NB4 (cell line): ENCODE measurements around the gene TNFRSF6B.

Source experiments
- DNase-seq: peaks from one replicate; pipeline ENCODE4 v3.0.0; 2010; ENCODE audit warnings: low read depth
- H3K4me3 ChIP-seq: one replicate; pipeline ENCODE4 v1.5.1; 2011; ENCODE audit warnings: mild to moderate bottlenecking, low read depth, low read length, moderate library complexity
- CTCF ChIP-seq: IDR thresholded peaks from one replicate; pipeline ENCODE4 v1.5.1; 2012; ENCODE audit warnings: low read depth, low read length
- MAX ChIP-seq: IDR thresholded peaks from 2 replicates; pipeline ENCODE4 v1.6.1; 2011; ENCODE audit warnings: low read depth, low read length
- MYC ChIP-seq: IDR thresholded peaks from 2 replicates; pipeline ENCODE4 v1.6.1; 2011; ENCODE audit warnings: low read depth, low read length
- POLR2A ChIP-seq: IDR thresholded peaks from 2 replicates; pipeline ENCODE4 v1.6.1; 2011; ENCODE audit warnings: mild to moderate bottlenecking; ENCODE audit not compliant: insufficient read length; ENCODE audit errors: extremely low read depth

The TNFRSF6B gene

GRCh38 chr20:63701329-63702035 is 5.0 kb downstream of the TNFRSF6B start:
- no peak for DNase-seq
- no peak for TF ChIP-seq CTCF
- TF ChIP-seq MAX: no peak
- TF ChIP-seq POLR2A: no peak
- TF ChIP-seq MYC: no peak
- no peak overlapping the region for H3K4me3 ChIP-seq

GRCh38 chr20:63702036-63702665 is 5.7 kb downstream of the TNFRSF6B start:
- TF ChIP-seq MYC: no peak
- no peak for TF ChIP-seq CTCF
- no peak for TF ChIP-seq POLR2A
- no peak for TF ChIP-seq MAX
- DNase-seq: peak; percentile 7
- H3K4me3 ChIP-seq: no peak overlapping the region

GRCh38 chr20:63702751-63703470 is 6.5 kb downstream of the TNFRSF6B start:
- H3K4me3 ChIP-seq: no peak overlapping the region
- TF ChIP-seq MYC: no peak
- TF ChIP-seq POLR2A: no peak
- no peak for TF ChIP-seq CTCF
- TF ChIP-seq MAX: no peak
- peak; percentile 9 for DNase-seq

- TF ChIP-seq MYC (no peak), CTCF (no peak), MAX (no peak)
- no peak overlapping the region for H3K4me3 ChIP-seq
- DNase-seq: peak; percentile 7
Observed at GRCh38 chr20:63703471-63703975, 7.1 kb downstream of the TNFRSF6B start.

- TF ChIP-seq MAX (no peak), POLR2A (no peak), MYC (no peak), CTCF (no peak)
- DNase-seq: no peak
- no peak overlapping the region for H3K4me3 ChIP-seq
Observed at GRCh38 chr20:63703976-63704748, 7.7 kb downstream of the TNFRSF6B start.
